GM18951 (cell line): ENCODE data around the gene RNF223.
"Not testable (repeated sequence)": the region's sequence is repeated elsewhere in the genome, so short reads cannot be mapped to it uniquely, and the experiment has no call there.

ENCODE experiments used
- POLR2A ChIP-seq: IDR thresholded peaks from 4 replicates; pipeline ENCODE4 v1.6.1; 2011; ENCODE audit warnings: mild to moderate bottlenecking; ENCODE audit not compliant: insufficient read length, insufficient read depth; ENCODE audit errors: extremely low read depth
- in situ Hi-C: fragments of 300-500 bp; cut with MboI; formaldehyde crosslinking; loops from one replicate; pipeline ENCODE4 v1.12.0; 2022; ENCODE audit warnings: low sequenced_read_pairs, mixed read lengths, inconsistent platforms; ENCODE audit not compliant: unreplicated experiment

The RNF223 gene

GRCh38 chr1:1082239-1082775, 8.2 kb upstream of the RNF223 start:
- in situ Hi-C loops, result no loop called here
- TF ChIP-seq POLR2A, result no peak

GRCh38 chr1:1081311-1082238, 7.5 kb upstream of the RNF223 start:
- in situ Hi-C loops, result no loop called here
- no peak for TF ChIP-seq POLR2A

GRCh38 chr1:1080951-1081310, 6.8 kb upstream of the RNF223 start:
- no peak for TF ChIP-seq POLR2A
- in situ Hi-C loops, result no loop called here

- no peak for TF ChIP-seq POLR2A
- in situ Hi-C loops, result no loop called here
Observed at GRCh38 chr1:1080122-1080757, 6.1 kb upstream of the RNF223 start.

- in situ Hi-C loops, result no loop called here
- no peak for TF ChIP-seq POLR2A
Observed at GRCh38 chr1:1079408-1080121, 5.5 kb upstream of the RNF223 start.

- in situ Hi-C loops, result not testable (repeated sequence)
Observed at GRCh38 chr1:1077396-1077795, 3.3 kb upstream of the RNF223 start.

GRCh38 chr1:1075148-1075935, 1.2 kb upstream of the RNF223 start:
- in situ Hi-C loops, result no loop called here
- TF ChIP-seq POLR2A, result no peak

GRCh38 chr1:1074631-1075147, 583 bp upstream of the RNF223 start:
- in situ Hi-C loops, result no loop called here
- TF ChIP-seq POLR2A, result no peak

GRCh38 chr1:1072849-1073742, 1.0 kb downstream of the RNF223 start:
- in situ Hi-C loops, result no loop called here
- no peak for TF ChIP-seq POLR2A

GRCh38 chr1:1072299-1072848, 1.7 kb downstream of the RNF223 start:
- in situ Hi-C loops, result no loop called here
- TF ChIP-seq POLR2A, result no peak

- TF ChIP-seq POLR2A, result no peak
- in situ Hi-C loops, result no loop called here
Observed at GRCh38 chr1:1071486-1072298, 2.4 kb downstream of the RNF223 start.
